K562 (cell line): ENCODE results near the gene DPEP2NB. TPM values are rescaled to one million over a fixed set of nuclear protein-coding genes. Genes with fewer than 3 reads are reported as not detected.

ENCODE experiments used
- SIN3B ChIP-seq: fragments of 450-650 bp; IDR thresholded peaks from 2 replicates; pipeline ENCODE4 v1.6.1; 2017; ENCODE audit warnings: low read depth, mild to moderate bottlenecking, moderate library complexity
- SOX6 ChIP-seq: fragments of 450-650 bp; IDR thresholded peaks from 2 replicates; pipeline ENCODE4 v1.6.1; 2014; ENCODE audit warnings: mild to moderate bottlenecking
- STAT6 ChIP-seq: sonication (generic); formaldehyde crosslinking; IDR thresholded peaks from 2 replicates; pipeline ENCODE4 v1.8.1; 2023; ENCODE audit warnings: mild to moderate bottlenecking, missing genetic modification reagents
- TOE1 ChIP-seq, 2 experiments: fragments of 450-650 bp in 1 of 2; sonication (generic) in 1 of 2; formaldehyde crosslinking in 1 of 2; IDR thresholded peaks; 2 replicates each; pipeline versions ENCODE4 v1.7.1 to v1.8.0; 2016 to 2022; ENCODE audit warnings: borderline replicate concordance in 2 of 2, mild to moderate bottlenecking in 2 of 2, antibody characterized with exemption in 1 of 2, inconsistent platforms in 1 of 2, low read depth in 1 of 2, missing genetic modification reagents in 1 of 2, moderate library complexity in 1 of 2
- ZNF175 ChIP-seq: fragments of 200-800 bp; sonication (Bioruptor generic); IDR thresholded peaks from 2 replicates; pipeline ENCODE4 v1.6.1; 2016; ENCODE audit warnings: low read depth, mild to moderate bottlenecking, missing genetic modification characterization, missing compliant biosample characterization
- ZNF436 ChIP-seq: fragments of 250-450, 450-650 bp; sonication (Bioruptor Pico); formaldehyde crosslinking; IDR thresholded peaks from 2 replicates; pipeline ENCODE4 v1.7.0; 2020; ENCODE audit warnings: mild to moderate bottlenecking
- ZNF449 ChIP-seq: fragments of 250-450 bp; sonication (Bioruptor Pico); IDR thresholded peaks from 2 replicates; pipeline ENCODE4 v1.8.0; 2022; ENCODE audit warnings: moderate library complexity, mild to moderate bottlenecking, inconsistent platforms
- polyA plus RNA-seq, 8 experiments: library from polyadenylated mRNA; depleted of rRNA in 4 of 8; stranded (reverse) in 5 of 8; unstranded in 3 of 8; fragments of >200 nt; fragmentation: Nextera tagmentation in 2 of 8; fragmentation: Illumina TruSeq in 1 of 8; extraction: Ambion mirVana in 2 of 8; extraction: Trizol in 1 of 8; gene quantifications; 2 replicates each; pipeline versions ENCODE4 v1.2.1 to v1.2.3, GENCODE V29; 2011 to 2014; ENCODE audit warnings: inconsistent platforms in 1 of 8, missing spikeins in 1 of 8
- total RNA-seq, 7 experiments: library from RNA; depleted of rRNA in 6 of 7; stranded (reverse); fragments of >200 nt in 6 of 7; fragmentation: Illumina TruSeq in 2 of 7; extraction: Trizol in 2 of 7; gene quantifications; 2 replicates each; pipeline versions ENCODE4 v1.2.1 to v1.2.3, GENCODE V29; 2011 to 2021; ENCODE audit warnings: low replicate concordance in 1 of 7
- TF ChIP-seq, protein P1 (sequence below): IDR thresholded peaks from 2 replicates; pipeline ENCODE4 v1.6.1; 2011; ENCODE audit warnings: borderline replicate concordance, low read depth, mild to moderate bottlenecking, moderate library complexity, low read length; ENCODE audit not compliant: insufficient read depth, poor library complexity, severe bottlenecking
- TF ChIP-seq, protein P2 (sequence below), 3 experiments: fragments of 200-800 bp in 1 of 3; fragments of 250-450 bp in 1 of 3; fragments of 450-650 bp in 1 of 3; sonication (Bioruptor Pico) in 1 of 3; sonication (Bioruptor generic) in 1 of 3; formaldehyde crosslinking in 1 of 3; IDR thresholded peaks; 2 replicates each; pipeline versions ENCODE4 v1.6.1 to v1.8.0; 2016 to 2022; ENCODE audit warnings: mild to moderate bottlenecking in 2 of 3, missing genetic modification characterization in 2 of 3, missing compliant biosample characterization in 1 of 3, moderate library complexity in 1 of 3
- TF ChIP-seq, protein P3 (sequence below), 2 experiments: fragments of 200-800 bp in 1 of 2; sonication (Bioruptor generic) in 1 of 2; sonication (generic) in 1 of 2; formaldehyde crosslinking in 1 of 2; IDR thresholded peaks in 1 of 2; conservative IDR thresholded peaks in 1 of 2; 2 replicates each; pipeline versions ENCODE4 v1.5.0 to v1.6.1; 2016 to 2020; ENCODE audit warnings: missing compliant biosample characterization in 1 of 2, missing genetic modification characterization in 1 of 2, missing genetic modification reagents in 1 of 2

Gene DPEP2NB
- total and polyA plus RNA-seq, 9 of the 15 experiments (the other 6 are each of a cell fraction or from before 2014, with no cell fraction given), result not detected

DNA sequence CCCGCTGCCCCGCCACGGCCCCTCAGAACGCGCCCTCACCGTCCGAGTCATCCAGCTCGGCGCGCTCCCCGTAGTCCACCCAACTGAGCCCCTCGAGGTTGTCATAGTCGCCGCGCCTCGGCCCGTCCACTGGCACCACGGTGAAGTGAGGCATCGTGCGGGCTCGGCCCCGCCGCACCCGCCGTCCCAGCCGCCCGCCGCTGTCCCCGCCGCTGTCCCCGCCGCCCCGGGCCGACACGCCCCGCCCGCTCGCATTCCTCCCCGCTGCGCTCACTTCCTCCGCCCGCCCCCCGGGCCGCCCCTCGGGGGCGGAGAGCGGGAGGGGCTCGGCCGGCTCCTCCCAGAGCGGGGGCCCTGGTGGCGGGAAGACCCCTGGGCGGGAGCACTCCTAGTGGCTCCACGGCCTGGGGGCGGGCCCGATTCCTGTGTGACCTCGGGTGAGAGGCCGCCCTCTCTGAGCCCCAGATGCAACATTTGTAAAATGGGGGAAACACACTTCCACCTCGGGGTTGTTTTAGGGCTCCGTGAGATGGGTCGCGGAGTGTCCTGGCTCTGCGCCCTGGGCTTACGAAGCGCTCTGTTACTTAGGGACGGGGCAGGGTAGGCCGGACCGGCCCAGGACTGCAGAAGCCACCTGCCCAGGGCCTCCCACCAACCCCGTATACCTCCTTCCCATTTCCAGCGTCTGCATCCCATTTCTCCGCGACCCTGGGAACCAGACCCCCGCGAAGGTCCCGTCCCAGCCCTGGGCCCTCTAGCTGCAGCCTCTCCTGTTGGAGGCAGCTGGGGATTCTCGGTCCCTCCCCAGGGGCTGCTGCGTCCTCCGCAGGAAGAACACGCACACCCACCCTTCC is 47.1 kb downstream of the DPEP2NB start, which contains the start of gene SLC12A4 (continued):
- TF ChIP-seq ZNF449, result no peak
- peak; percentile 33; the same call in 1 of the 2 replicates for TF ChIP-seq SIN3B
- TF ChIP-seq, protein P1, sequence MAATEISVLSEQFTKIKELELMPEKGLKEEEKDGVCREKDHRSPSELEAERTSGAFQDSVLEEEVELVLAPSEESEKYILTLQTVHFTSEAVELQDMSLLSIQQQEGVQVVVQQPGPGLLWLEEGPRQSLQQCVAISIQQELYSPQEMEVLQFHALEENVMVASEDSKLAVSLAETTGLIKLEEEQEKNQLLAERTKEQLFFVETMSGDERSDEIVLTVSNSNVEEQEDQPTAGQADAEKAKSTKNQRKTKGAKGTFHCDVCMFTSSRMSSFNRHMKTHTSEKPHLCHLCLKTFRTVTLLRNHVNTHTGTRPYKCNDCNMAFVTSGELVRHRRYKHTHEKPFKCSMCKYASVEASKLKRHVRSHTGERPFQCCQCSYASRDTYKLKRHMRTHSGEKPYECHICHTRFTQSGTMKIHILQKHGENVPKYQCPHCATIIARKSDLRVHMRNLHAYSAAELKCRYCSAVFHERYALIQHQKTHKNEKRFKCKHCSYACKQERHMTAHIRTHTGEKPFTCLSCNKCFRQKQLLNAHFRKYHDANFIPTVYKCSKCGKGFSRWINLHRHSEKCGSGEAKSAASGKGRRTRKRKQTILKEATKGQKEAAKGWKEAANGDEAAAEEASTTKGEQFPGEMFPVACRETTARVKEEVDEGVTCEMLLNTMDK, result no peak
- TF ChIP-seq, protein P2, sequence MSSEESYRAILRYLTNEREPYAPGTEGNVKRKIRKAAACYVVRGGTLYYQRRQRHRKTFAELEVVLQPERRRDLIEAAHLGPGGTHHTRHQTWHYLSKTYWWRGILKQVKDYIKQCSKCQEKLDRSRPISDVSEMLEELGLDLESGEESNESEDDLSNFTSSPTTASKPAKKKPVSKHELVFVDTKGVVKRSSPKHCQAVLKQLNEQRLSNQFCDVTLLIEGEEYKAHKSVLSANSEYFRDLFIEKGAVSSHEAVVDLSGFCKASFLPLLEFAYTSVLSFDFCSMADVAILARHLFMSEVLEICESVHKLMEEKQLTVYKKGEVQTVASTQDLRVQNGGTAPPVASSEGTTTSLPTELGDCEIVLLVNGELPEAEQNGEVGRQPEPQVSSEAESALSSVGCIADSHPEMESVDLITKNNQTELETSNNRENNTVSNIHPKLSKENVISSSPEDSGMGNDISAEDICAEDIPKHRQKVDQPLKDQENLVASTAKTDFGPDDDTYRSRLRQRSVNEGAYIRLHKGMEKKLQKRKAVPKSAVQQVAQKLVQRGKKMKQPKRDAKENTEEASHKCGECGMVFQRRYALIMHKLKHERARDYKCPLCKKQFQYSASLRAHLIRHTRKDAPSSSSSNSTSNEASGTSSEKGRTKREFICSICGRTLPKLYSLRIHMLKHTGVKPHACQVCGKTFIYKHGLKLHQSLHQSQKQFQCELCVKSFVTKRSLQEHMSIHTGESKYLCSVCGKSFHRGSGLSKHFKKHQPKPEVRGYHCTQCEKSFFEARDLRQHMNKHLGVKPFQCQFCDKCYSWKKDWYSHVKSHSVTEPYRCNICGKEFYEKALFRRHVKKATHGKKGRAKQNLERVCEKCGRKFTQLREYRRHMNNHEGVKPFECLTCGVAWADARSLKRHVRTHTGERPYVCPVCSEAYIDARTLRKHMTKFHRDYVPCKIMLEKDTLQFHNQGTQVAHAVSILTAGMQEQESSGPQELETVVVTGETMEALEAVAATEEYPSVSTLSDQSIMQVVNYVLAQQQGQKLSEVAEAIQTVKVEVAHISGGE (CRISPR knock-in tag; IDR thresholded peaks at IDR 0.05), result no peak
- 0 out of 2 replicates have a peak, but pooled peaks have one; percentile 8 for TF ChIP-seq ZNF175 (CRISPR knock-in tag)
- no peak for TF ChIP-seq ZNF436 (CRISPR knock-in tag)
- peak; percentile 19; the same call in 1 of the 2 replicates for TF ChIP-seq SOX6
- TF ChIP-seq STAT6 (CRISPR knock-in tag), result no peak
- TF ChIP-seq, protein P3, sequence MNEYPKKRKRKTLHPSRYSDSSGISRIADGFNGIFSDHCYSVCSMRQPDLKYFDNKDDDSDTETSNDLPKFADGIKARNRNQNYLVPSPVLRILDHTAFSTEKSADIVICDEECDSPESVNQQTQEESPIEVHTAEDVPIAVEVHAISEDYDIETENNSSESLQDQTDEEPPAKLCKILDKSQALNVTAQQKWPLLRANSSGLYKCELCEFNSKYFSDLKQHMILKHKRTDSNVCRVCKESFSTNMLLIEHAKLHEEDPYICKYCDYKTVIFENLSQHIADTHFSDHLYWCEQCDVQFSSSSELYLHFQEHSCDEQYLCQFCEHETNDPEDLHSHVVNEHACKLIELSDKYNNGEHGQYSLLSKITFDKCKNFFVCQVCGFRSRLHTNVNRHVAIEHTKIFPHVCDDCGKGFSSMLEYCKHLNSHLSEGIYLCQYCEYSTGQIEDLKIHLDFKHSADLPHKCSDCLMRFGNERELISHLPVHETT (CRISPR knock-in tag; conservative IDR thresholded peaks at IDR 0.05 in 1 of 2, IDR thresholded peaks at IDR 0.05 in 1 of 2), result peak in 1 of 2 experiments; percentile 94; a peak in 2 of 4 replicates
- peak; percentile 38; the same call in 1 of the 2 replicates for TF ChIP-seq TOE1 (IDR thresholded peaks at IDR 0.05; ENCODE audit: borderline replicate concordance)
- TF ChIP-seq TOE1 (CRISPR knock-in tag; IDR thresholded peaks at IDR 0.05; ENCODE audit: borderline replicate concordance, low read depth), result no peak
